ENCODE results near the gene MRPS35.
"Not testable (repeated sequence)": the region's sequence is repeated elsewhere in the genome, so short reads cannot be mapped to it uniquely, and the experiment has no call there.

MRPS35 gene

GRCh38 chr12:27709212-27709931 is 1.3 kb upstream of the MRPS35 start:
- DNase-seq: no peak

DNA sequence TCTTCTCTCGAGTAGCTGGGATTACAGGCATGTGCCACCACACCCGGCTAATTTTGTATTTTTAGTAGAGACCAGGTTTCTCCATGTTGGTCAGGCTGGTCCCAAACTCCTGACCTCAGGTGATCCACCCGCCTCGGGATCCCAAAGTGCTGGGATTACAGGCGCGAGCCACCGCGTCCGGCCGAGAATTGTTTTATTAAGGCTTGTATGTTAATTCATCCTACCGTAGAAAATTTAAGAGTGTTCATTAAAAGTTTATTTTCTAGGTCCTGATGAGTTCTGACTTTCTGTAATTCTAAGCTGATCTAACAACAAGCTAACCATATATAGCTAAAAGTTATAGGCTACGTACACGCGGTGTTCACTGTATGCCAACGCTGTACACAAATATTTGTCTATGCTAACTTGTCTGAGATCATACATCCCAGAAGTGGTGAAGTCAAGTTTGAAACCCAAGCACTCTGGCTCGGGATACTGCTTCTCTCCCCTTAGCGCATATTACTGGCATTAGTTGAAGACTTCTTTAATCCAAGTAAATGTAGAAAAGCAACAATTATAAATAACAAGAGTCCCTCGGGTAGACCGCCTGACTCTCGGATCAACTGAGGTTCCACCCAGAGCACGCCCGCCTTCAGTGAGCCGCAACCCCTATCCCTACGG is 570 bp upstream of the MRPS35 start:
- DNase-seq: peak in 6 of 56 donors; percentile 6 to 64 (median 39)

- DNase-seq: no peak
These were observed 668 bp downstream of the MRPS35 start for GRCh38 chr12:27711317-27711682.

- no peak for DNase-seq
These were observed 1.3 kb downstream of the MRPS35 start for GRCh38 chr12:27711967-27712366.

GRCh38 chr12:27723212-27723611 is 12.6 kb downstream of the MRPS35 start:
- no peak for DNase-seq

- DNase-seq: no peak
These were observed 19.5 kb downstream of the MRPS35 start for GRCh38 chr12:27730097-27730588.

- DNase-seq: no peak
These were observed 21.6 kb downstream of the MRPS35 start for GRCh38 chr12:27732281-27732680.

GRCh38 chr12:27733052-27733656 is 22.5 kb downstream of the MRPS35 start:
- peak in 3 of 56 donors; percentile 7 to 32 (median 17) for DNase-seq

DNA sequence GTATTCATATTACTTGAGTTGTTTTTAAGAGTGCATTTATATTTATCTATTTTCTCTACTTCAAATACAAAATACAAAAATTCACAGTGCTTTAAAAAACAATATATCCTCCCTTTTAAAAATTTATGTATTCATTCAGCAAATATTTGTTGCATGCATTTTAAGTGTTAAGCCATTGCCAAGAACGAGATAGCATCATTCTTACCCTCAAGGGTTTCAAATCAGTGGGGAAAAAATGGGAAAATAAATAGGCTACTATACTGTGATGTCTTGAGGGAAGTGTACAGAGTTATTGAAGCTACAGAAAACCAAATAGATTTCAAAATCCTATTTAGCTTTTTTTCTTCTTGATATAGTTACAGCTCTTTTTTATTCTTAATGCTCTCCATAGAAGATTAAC is 23.2 kb downstream of the MRPS35 start:
- DNase-seq: no peak

GRCh38 chr12:27734321-27734720 is 23.7 kb downstream of the MRPS35 start:
- DNase-seq: not testable (repeated sequence)

- DNase-seq: no peak
These were observed 33.0 kb downstream of the MRPS35 start for GRCh38 chr12:27743601-27744000.

GRCh38 chr12:27745734-27746133 is 35.1 kb downstream of the MRPS35 start:
- DNase-seq: not testable (repeated sequence)

DNA sequence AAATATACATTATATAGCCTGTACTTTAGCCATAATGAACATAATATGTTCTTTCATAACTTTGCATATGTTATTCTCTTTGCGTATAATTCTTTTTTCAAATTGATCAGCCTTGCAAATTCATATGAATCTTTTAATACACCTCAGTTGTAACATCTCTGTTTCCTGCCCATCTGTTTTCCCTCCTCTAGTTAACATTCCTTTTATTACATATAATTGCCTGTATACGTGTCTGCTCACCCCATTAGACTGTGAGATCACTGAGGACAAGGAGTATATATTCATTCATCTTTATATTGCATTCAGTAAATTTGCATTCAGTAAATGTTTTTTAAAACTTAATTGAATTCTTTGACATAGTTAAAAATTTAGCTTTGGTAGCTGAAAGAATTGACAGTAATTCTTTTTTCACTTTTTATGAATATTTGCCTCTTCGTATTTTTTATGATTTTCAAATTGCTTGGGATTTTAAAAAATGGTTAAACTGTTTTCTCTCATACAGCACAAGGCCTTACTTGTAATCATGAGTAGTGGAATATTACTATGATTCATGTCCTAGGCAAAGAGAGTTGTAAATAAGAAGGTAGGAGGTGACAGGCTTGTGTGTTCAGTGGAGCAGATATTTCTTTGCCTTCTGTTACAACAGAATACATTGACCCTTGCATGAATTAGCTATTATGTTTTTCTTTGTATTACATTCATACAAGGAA is 36.6 kb downstream of the MRPS35 start:
- no peak for DNase-seq

DNA sequence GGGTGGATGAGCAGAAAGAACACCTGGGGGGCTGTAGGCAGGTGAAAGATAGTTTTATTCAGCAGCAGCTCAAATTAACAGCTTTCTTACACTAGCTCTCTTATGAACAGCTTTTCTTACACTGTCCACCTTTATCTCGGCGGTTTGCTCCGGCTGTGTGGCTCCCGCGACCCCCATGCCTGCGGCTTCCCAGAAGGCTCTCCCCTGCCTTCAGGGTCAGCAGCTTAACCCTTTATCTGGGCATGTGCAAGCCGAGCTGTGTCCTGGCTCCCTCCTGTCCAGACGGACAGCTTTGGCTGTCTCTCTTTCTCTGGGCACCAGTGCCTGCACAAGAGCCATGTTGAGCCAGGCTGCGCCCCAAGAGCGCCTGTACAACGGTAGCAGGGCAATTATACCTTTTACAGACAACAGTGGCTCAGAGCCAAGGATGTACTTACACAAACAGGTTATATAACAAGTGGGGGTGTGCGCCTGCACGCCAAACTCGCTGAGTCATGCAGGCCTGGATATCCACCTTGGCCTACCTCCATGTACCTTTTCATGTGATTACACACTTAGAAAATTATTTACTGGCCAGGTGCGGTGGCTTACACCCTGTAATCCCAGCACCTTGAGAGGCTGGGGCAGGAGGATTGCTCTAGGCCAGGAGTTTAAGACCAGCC is 40.9 kb downstream of the MRPS35 start:
- DNase-seq: peak in 1 of 56 donors; percentile 6

DNA sequence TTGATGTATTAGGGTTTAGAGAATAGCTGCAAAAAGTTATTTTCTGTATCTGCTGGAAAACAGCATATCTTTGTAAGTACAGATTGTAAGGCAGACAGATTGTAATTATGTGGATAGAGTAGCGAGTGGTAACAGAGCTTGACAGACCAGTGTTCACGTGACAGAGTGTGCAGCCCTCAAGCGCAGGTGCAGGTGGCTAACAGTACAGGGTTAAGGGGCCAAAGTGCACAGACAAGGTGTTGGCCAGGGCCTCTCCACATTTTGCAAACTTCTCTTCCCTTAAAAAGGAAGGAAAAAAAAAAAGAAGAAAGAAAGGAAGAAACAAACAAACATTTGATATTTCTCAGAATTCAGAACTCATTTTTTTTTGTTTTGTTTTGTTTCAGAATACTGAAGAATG is 44.2 kb downstream of the MRPS35 start:
- DNase-seq: no peak

DNA sequence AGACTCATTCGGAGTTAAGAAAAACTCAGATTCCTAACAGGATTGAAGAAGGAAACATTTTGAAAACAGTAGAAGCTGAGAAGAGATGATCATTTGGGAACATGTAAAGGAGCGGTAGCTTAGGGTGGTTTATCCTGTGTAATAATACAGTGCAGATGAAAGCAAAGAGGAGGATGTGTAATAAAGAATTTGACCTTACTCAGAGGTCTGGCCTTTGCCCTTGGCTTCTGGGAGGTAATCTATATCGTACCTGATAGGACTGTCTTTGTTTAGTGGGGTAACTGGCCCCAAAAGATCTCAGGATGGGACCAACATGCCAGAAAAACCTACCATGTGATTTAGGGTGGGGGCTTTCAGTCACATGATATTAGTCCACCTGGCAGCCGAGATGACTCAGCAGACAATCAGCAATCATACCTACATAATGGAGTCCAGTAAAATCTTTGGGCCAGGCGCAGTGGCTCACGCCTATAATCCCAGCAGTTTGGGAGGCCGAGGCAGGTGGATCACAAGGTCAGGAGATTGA is 46.1 kb downstream of the MRPS35 start:
- DNase-seq: no peak

- DNase-seq: no peak
These were observed 52.1 kb downstream of the MRPS35 start for GRCh38 chr12:27762757-27763156.

DNA sequence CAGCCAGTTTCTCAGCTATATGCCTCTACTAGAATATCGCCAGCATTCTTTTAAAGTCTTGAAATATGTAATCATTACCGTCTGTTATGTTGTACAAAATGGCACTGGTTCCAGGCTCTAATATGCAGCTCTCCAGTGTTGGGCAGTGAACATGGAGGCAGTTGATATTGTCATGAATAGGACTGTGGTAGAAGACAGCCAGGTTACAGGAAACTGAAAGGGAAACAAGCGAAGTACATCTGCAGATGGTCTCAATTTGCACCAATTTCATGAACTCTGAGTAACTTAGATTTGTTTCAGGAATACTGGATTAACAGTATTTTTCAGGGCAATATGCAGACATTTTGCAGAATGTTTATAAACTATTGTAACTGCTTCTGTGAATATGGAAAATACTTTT is 56.0 kb downstream of the MRPS35 start:
- DNase-seq: no peak

DNA sequence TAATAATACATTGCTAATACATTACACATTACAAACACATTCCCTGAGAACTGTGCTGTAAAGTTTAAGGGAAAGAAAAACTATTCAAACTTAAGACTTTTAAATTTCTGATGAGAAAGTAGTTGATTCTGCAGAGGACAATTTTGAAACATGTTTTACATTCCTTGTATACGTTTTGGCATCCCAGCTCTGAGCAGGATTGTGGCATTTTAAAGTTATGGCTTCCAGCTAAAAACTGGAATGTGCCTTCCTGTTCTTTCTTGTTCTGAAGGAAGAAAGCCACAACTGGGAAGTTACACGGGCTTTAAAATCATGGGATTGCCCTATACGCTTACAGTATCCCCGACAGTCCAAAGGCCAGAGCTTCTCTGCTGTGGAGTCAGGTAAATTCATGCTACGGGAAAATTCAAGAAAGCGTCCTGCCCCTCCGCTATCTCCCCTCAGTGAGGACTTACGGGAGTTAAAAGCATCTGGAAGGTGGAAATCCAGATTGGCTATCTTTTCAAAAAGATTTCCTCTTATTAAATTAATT is 58.6 kb downstream of the MRPS35 start:
- DNase-seq: no peak

GRCh38 chr12:27771481-27772327 is 61.1 kb downstream of the MRPS35 start:
- no peak for DNase-seq
